Measurements from ENCODE around the gene HNMT. TPM values are rescaled to one million over a fixed set of nuclear protein-coding genes. Genes with fewer than 3 reads are reported as not detected.

The HNMT gene
- total and polyA plus RNA-seq, 2 of the 13 experiments (the other 11 are each of a cell fraction or from before 2014, with no cell fraction given), result 279 to 309 TPM

- TF ChIP-seq HBP1 (CRISPR knock-in tag; IDR thresholded peaks at IDR 0.05; ENCODE audit: low read depth) (peak; percentile 66; the same call in 1 of the 2 replicates), SIX4 (CRISPR knock-in tag; IDR thresholded peaks at IDR 0.05) (peak; percentile 70; the same call in 1 of the 2 replicates), LBX2 (CRISPR knock-in tag; IDR thresholded peaks at IDR 0.05; ENCODE audit: borderline replicate concordance) (peak; percentile 71; the same call in 1 of the 2 replicates), TAF1 (CRISPR knock-in tag; IDR thresholded peaks at IDR 0.05) (peak; percentile 96), KAT8 (CRISPR knock-in tag; IDR thresholded peaks at IDR 0.05) (peak; percentile 83), ZNF644 (CRISPR knock-in tag; IDR thresholded peaks at IDR 0.05; ENCODE audit: low read depth) (no peak; the same call in 1 of the 2 replicates), ZBTB33 (CRISPR knock-in tag; IDR thresholded peaks at IDR 0.05) (no peak), ARID5B (CRISPR knock-in tag; IDR thresholded peaks at IDR 0.05) (peak; percentile 92), ZNF282 (IDR thresholded peaks at IDR 0.05; ENCODE audit: partially characterized antibody) (no peak), KLF9 (CRISPR knock-in tag; IDR thresholded peaks at IDR 0.05; ENCODE audit: low read depth) (0 out of 2 replicates have a peak, but pooled peaks have one; percentile 3)
- TF ChIP-seq, protein P1, sequence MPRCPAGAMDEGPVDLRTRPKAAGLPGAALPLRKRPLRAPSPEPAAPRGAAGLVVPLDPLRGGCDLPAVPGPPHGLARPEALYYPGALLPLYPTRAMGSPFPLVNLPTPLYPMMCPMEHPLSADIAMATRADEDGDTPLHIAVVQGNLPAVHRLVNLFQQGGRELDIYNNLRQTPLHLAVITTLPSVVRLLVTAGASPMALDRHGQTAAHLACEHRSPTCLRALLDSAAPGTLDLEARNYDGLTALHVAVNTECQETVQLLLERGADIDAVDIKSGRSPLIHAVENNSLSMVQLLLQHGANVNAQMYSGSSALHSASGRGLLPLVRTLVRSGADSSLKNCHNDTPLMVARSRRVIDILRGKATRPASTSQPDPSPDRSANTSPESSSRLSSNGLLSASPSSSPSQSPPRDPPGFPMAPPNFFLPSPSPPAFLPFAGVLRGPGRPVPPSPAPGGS (CRISPR knock-in tag; IDR thresholded peaks at IDR 0.05), result peak; percentile 73
- TF ChIP-seq, protein P2, sequence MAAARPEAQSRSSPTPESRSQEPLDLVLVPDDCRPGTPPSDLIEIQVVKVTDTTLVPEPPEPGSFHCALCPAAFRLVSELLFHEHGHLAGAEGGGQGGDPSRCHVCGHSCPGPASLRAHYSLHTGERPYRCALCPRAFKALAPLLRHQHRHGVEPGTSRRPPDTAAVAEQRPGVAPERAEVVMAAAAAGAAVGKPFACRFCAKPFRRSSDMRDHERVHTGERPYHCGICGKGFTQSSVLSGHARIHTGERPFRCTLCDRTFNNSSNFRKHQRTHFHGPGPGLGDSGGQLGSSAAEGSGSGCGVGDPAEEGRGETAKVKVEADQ (CRISPR knock-in tag; IDR thresholded peaks at IDR 0.05; ENCODE audit: borderline replicate concordance), result no peak; the same call in 1 of the 2 replicates
Observed at GRCh38 chr2:137964066-137964858, at the start of gene HNMT (continued).

Data from HepG2 (cell line).